NCI-H1105 (cell line): ENCODE measurements around the gene ACP6.
A peak's percentile ranks its signal among the peaks of the same experiment; 100 is the strongest.
"Not testable (repeated sequence)": the region's sequence is repeated elsewhere in the genome, so short reads cannot be mapped to it uniquely, and the experiment has no call there.

ENCODE experiments used
- DNase-seq: peaks from one replicate; lab custom pipeline; 2025; lab: John Stamatoyannopoulos, UW

The ACP6 gene

GRCh38 chr1:147670319-147671001 lies at the start of gene ACP6:
Gene ACP6 (minus strand): TSS chr1:147670524. CDS start chr1:147670048, 476 bp downstream.
- peak; percentile 96 for DNase-seq

GRCh38 chr1:147719711-147720225 lies 49.4 kb upstream of the ACP6 start:
- no peak for DNase-seq

GRCh38 chr1:147719029-147719698 lies 48.8 kb upstream of the ACP6 start:
- DNase-seq: no peak

GRCh38 chr1:147717706-147718097 lies 47.4 kb upstream of the ACP6 start:
- DNase-seq: no peak

- peak; percentile 63 for DNase-seq
Observed at GRCh38 chr1:147717051-147717705, 46.9 kb upstream of the ACP6 start.

GRCh38 chr1:147712605-147713004 lies 42.3 kb upstream of the ACP6 start:
- no peak for DNase-seq

GRCh38 chr1:147700042-147701006 lies 30.0 kb upstream of the ACP6 start:
- DNase-seq: peak; percentile 70

GRCh38 chr1:147699686-147700041 lies 29.3 kb upstream of the ACP6 start:
- DNase-seq: no peak

- DNase-seq: no peak
Observed at GRCh38 chr1:147683163-147683763, 12.9 kb upstream of the ACP6 start.

- not testable (repeated sequence) for DNase-seq
Observed at GRCh38 chr1:147680608-147681235, 10.4 kb upstream of the ACP6 start.

- not testable (repeated sequence) for DNase-seq
Observed at GRCh38 chr1:147677681-147678080, 7.4 kb upstream of the ACP6 start.

- no peak for DNase-seq
Observed at GRCh38 chr1:147676311-147677085, 6.2 kb upstream of the ACP6 start.

- DNase-seq: no peak
Observed at GRCh38 chr1:147673816-147674215, 3.5 kb upstream of the ACP6 start.

GRCh38 chr1:147673406-147673805 lies 3.1 kb upstream of the ACP6 start:
- DNase-seq: no peak

- peak; percentile 44 for DNase-seq
Observed at GRCh38 chr1:147669469-147670318, 630 bp downstream of the ACP6 start.

GRCh38 chr1:147665521-147665920 lies 4.8 kb downstream of the ACP6 start:
- DNase-seq: no peak

GRCh38 chr1:147664206-147664605 lies 6.1 kb downstream of the ACP6 start:
- no peak for DNase-seq

- no peak for DNase-seq
Observed at GRCh38 chr1:147654511-147654910, 15.8 kb downstream of the ACP6 start.

- DNase-seq: no peak
Observed at GRCh38 chr1:147652306-147652705, 18.0 kb downstream of the ACP6 start.
